Measurements from ENCODE around the gene MAOA. TPM values are rescaled to one million over a fixed set of nuclear protein-coding genes. Genes with fewer than 3 reads are reported as not detected.
"Not testable (repeated sequence)": the region's sequence is repeated elsewhere in the genome, so short reads cannot be mapped to it uniquely, and the experiment has no call there.

MAOA gene
- total and polyA plus RNA-seq, 2 donors (not counting 1 experiment from before 2014, with no cell fraction given) = 0.05 TPM; not detected in 1

DNA sequence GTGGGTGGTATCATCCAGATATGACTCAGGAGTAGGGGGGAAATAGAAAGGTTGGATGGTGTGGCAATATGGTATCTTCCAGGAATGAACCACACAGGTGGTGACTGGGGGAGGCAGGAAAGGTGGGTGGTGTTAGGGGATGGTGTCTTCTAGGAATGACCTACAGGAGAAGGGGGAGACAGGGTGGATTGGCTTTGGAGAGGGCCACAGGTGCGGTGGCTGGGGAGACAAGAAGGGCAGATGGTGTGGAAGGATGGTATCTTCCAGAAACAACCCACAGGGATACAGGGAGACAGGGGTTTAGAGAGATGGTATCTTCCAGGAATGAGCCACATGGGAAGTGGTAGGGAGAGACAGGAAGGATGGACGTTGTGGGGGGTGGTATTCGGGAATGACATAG lies 64.0 kb downstream of the MAOA start:
- CTCF ChIA-PET = no interaction called here
- H3K4me2 ChIP-seq (replicated peaks; ENCODE audit: low read depth, low read length, poor library complexity, severe bottlenecking) = no peak overlapping the region
- Mint-ChIP-seq H3K4me3 (no peak overlapping the region), H3K27me3 (no peaks in the 10 kb centered on the region), H3K4me1 (no peaks in the 10 kb centered on the region), H3K9me3 (ENCODE audit: insufficient read depth) (peaks cover 2% of the 10 kb centered on the region), H3K27ac (no peak overlapping the region)
- no peaks in the 10 kb centered on the region for H3K36me3 ChIP-seq (replicated peaks in 1 of 2; ENCODE audit: control extremely low read depth in 1 of 2, control insufficient read depth in 1 of 2, extremely low read depth in 1 of 2, insufficient read depth in 2 of 2, low read length in 1 of 2)
- no peak overlapping the region for H3K27ac ChIP-seq (ENCODE audit: low read length in 2 of 2)
- H4K20me1 ChIP-seq (ENCODE audit: control insufficient read depth, insufficient read depth, low read length, poor library complexity, severe bottlenecking) = no peaks in the 10 kb centered on the region
- no peak overlapping the region for H3K4me3 ChIP-seq (ENCODE audit: control extremely low read depth in 1 of 5, extremely low read depth in 1 of 5, insufficient read depth in 1 of 5, low read depth in 2 of 5, low read length in 4 of 5)
- POLR2A ChIA-PET = no interaction called here
- no peak overlapping the region for H3K9ac ChIP-seq (ENCODE audit: low read length)
- intact Hi-C loops (cut with micrococcal nuclease) = no loop called here
- TF ChIP-seq EZH2 (IDR thresholded peaks at IDR 0.05; ENCODE audit: borderline replicate concordance, insufficient read depth, low read depth, low read length, poor library complexity, severe bottlenecking) = no peak
- TF ChIP-seq, protein P1, sequence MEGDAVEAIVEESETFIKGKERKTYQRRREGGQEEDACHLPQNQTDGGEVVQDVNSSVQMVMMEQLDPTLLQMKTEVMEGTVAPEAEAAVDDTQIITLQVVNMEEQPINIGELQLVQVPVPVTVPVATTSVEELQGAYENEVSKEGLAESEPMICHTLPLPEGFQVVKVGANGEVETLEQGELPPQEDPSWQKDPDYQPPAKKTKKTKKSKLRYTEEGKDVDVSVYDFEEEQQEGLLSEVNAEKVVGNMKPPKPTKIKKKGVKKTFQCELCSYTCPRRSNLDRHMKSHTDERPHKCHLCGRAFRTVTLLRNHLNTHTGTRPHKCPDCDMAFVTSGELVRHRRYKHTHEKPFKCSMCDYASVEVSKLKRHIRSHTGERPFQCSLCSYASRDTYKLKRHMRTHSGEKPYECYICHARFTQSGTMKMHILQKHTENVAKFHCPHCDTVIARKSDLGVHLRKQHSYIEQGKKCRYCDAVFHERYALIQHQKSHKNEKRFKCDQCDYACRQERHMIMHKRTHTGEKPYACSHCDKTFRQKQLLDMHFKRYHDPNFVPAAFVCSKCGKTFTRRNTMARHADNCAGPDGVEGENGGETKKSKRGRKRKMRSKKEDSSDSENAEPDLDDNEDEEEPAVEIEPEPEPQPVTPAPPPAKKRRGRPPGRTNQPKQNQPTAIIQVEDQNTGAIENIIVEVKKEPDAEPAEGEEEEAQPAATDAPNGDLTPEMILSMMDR (IDR thresholded peaks at IDR 0.05) = no peak
- no peak overlapping the region for H2AFZ ChIP-seq (ENCODE audit: insufficient read depth, low read depth, low read length, poor library complexity, severe bottlenecking)
- H3K4me1 ChIP-seq (ENCODE audit: control insufficient read depth in 2 of 2, insufficient read depth in 2 of 2, low read length in 2 of 2) = no peaks in the 10 kb centered on the region
- no peak for ATAC-seq (ENCODE audit: low read depth)
- H3K79me2 ChIP-seq (ENCODE audit: control insufficient read depth, insufficient read depth, low read length) = no peaks in the 10 kb centered on the region
- no CpG with 5 or more reads among the region's 3 CpGs for WGBS (ENCODE audit: insufficient coverage)
- no peak for DNase-seq
- peaks cover 0 to under 1% (median 0%) of the 10 kb centered on the region in 4 experiments for H3K27me3 ChIP-seq (replicated peaks in 1 of 4; ENCODE audit: control extremely low read depth in 1 of 4, control insufficient read depth in 3 of 4, insufficient read depth in 4 of 4, low read length in 3 of 4)
- no peaks in the 10 kb centered on the region for H3K9me3 ChIP-seq (ENCODE audit: control extremely low read depth in 1 of 3, control insufficient read depth in 2 of 3, insufficient read depth in 1 of 3, low read length in 2 of 3)

DNA sequence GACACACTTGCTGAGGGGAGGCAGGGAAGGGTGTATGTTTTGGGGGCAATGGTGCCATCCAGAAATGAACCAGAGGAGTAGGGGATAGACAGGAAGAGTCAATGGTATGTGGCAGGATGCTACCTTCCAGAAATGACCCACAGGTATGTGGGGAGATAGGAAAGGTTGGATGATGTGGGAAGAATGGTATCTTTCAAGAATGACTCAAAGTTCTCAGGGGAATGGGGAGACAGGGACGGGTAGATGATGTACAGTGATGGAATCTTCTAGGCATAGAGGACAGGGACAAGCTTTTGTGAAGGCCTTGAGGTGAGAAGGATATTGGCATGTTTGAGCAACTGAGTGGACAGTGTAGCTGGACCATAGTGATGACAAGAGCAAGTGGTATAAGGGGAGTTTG lies 64.9 kb downstream of the MAOA start:
- no peak overlapping the region for H3K27ac Mint-ChIP-seq
- Histone ChIP-seq H4K20me1 (ENCODE audit: control insufficient read depth, insufficient read depth, low read length, poor library complexity, severe bottlenecking) (no peaks in the 10 kb centered on the region), H3K9ac (ENCODE audit: low read length) (no peak overlapping the region), H2AFZ (ENCODE audit: insufficient read depth, low read depth, low read length, poor library complexity, severe bottlenecking) (no peak overlapping the region), H3K79me2 (ENCODE audit: control insufficient read depth, insufficient read depth, low read length) (no peaks in the 10 kb centered on the region), H3K36me3 (replicated peaks in 1 of 2; ENCODE audit: control extremely low read depth in 1 of 2, control insufficient read depth in 1 of 2, extremely low read depth in 1 of 2, insufficient read depth in 2 of 2, low read length in 1 of 2) (no peaks in the 10 kb centered on the region), H3K27me3 (replicated peaks in 1 of 4; ENCODE audit: control extremely low read depth in 1 of 4, control insufficient read depth in 3 of 4, insufficient read depth in 4 of 4, low read length in 3 of 4) (no peaks in the 10 kb centered on the region), H3K4me3 (ENCODE audit: control extremely low read depth in 1 of 5, extremely low read depth in 1 of 5, insufficient read depth in 1 of 5, low read depth in 2 of 5, low read length in 4 of 5) (no peak overlapping the region), H3K4me2 (replicated peaks; ENCODE audit: low read depth, low read length, poor library complexity, severe bottlenecking) (no peak overlapping the region), H3K4me1 (ENCODE audit: control insufficient read depth in 2 of 2, insufficient read depth in 2 of 2, low read length in 2 of 2) (no peaks in the 10 kb centered on the region), H3K9me3 (ENCODE audit: control extremely low read depth in 1 of 3, control insufficient read depth in 2 of 3, insufficient read depth in 1 of 3, low read length in 2 of 3) (no peaks in the 10 kb centered on the region), H3K27ac (ENCODE audit: low read length in 2 of 2) (no peak overlapping the region)
- ChIA-PET POLR2A (no interaction called here), CTCF (no interaction called here)
- H3K27me3 Mint-ChIP-seq = no peaks in the 10 kb centered on the region
- no peaks in the 10 kb centered on the region for H3K4me1 Mint-ChIP-seq
- no peak for ATAC-seq (ENCODE audit: low read depth)
- 100% methylated on average over 1 of the region's 1 CpG for WGBS (ENCODE audit: insufficient coverage)
- no peak for DNase-seq
- no peak for TF ChIP-seq EZH2 (IDR thresholded peaks at IDR 0.05; ENCODE audit: borderline replicate concordance, insufficient read depth, low read depth, low read length, poor library complexity, severe bottlenecking)
- TF ChIP-seq, protein P1 (IDR thresholded peaks at IDR 0.05) = no peak
- intact Hi-C loops (cut with micrococcal nuclease) = no loop called here
- H3K9me3 Mint-ChIP-seq (ENCODE audit: insufficient read depth) = peaks cover 2% of the 10 kb centered on the region
- H3K4me3 Mint-ChIP-seq = no peak overlapping the region

DNA sequence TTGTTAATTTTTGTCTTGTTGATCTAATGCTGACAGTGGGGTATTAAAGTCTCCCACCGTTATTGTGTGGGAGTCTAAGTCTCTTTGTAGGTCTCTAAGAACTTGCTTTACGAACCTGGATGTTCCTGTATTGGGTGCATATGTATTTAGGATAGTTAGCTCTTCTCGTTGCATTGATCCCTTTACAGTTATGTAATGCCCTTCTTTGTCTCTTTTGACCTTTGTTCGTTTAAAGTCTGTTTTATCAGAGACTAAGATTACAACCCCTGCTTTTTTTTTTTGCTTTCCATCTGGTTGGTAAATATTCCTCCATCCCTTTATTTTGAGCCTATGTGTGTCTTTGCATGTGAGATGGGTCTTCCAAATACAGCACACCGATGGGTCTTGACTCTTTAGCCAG lies 69.1 kb downstream of the MAOA start:
- H3K4me3 Mint-ChIP-seq; intact Hi-C loops (cut with micrococcal nuclease); H3K9me3 Mint-ChIP-seq (ENCODE audit: insufficient read depth); H2AFZ ChIP-seq (ENCODE audit: insufficient read depth, low read depth, low read length, poor library complexity, severe bottlenecking); H3K4me1 Mint-ChIP-seq; H3K4me2 ChIP-seq (replicated peaks; ENCODE audit: low read depth, low read length, poor library complexity, severe bottlenecking); DNase-seq; H3K27ac Mint-ChIP-seq; ATAC-seq (ENCODE audit: low read depth); CTCF ChIA-PET; H3K4me3 ChIP-seq (ENCODE audit: control extremely low read depth in 1 of 5, extremely low read depth in 1 of 5, insufficient read depth in 1 of 5, low read depth in 2 of 5, low read length in 4 of 5); H3K27me3 ChIP-seq (replicated peaks in 1 of 4; ENCODE audit: control extremely low read depth in 1 of 4, control insufficient read depth in 3 of 4, insufficient read depth in 4 of 4, low read length in 3 of 4); H3K36me3 ChIP-seq (replicated peaks in 1 of 2; ENCODE audit: control extremely low read depth in 1 of 2, control insufficient read depth in 1 of 2, extremely low read depth in 1 of 2, insufficient read depth in 2 of 2, low read length in 1 of 2); H3K27me3 Mint-ChIP-seq; H3K9me3 ChIP-seq (ENCODE audit: control extremely low read depth in 1 of 3, control insufficient read depth in 2 of 3, insufficient read depth in 1 of 3, low read length in 2 of 3); H3K4me1 ChIP-seq (ENCODE audit: control insufficient read depth in 2 of 2, insufficient read depth in 2 of 2, low read length in 2 of 2); H3K27ac ChIP-seq (ENCODE audit: low read length in 2 of 2); H3K9ac ChIP-seq (ENCODE audit: low read length); POLR2A ChIA-PET; H4K20me1 ChIP-seq (ENCODE audit: control insufficient read depth, insufficient read depth, low read length, poor library complexity, severe bottlenecking); H3K79me2 ChIP-seq (ENCODE audit: control insufficient read depth, insufficient read depth, low read length): not testable (repeated sequence)
- WGBS (ENCODE audit: insufficient coverage) = 71% methylated on average over 1 of the region's 5 CpGs
